ENCODE results near the gene HDAC7.
"Not testable (repeated sequence)": the region's sequence is repeated elsewhere in the genome, so short reads cannot be mapped to it uniquely, and the experiment has no call there.

HDAC7 gene

GRCh38 chr12:47811581-47812484, 7.9 kb downstream of the HDAC7 start:
- DNase-seq: no peak

GRCh38 chr12:47811072-47811396, 8.7 kb downstream of the HDAC7 start:
- DNase-seq: no peak

DNA sequence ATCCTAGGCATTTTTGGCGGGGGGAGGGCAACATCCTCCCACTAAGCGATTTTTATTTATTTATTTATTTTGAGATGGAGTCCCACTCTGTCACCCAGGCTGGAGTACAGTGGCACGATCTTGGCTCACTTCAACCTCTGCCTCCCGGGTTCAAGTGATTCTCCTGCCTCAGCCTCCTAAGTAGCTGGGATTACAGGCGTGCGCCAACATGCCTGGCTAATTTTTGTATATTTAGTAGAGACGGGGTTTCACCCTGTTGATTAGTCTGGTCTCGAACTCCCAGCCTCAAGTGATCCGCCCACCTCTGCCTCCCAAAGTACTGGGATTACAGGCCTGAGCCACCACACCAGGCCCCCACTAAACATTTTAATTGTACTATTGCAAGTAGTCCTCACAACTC, 10.2 kb downstream of the HDAC7 start:
- not testable (repeated sequence) for DNase-seq

DNA sequence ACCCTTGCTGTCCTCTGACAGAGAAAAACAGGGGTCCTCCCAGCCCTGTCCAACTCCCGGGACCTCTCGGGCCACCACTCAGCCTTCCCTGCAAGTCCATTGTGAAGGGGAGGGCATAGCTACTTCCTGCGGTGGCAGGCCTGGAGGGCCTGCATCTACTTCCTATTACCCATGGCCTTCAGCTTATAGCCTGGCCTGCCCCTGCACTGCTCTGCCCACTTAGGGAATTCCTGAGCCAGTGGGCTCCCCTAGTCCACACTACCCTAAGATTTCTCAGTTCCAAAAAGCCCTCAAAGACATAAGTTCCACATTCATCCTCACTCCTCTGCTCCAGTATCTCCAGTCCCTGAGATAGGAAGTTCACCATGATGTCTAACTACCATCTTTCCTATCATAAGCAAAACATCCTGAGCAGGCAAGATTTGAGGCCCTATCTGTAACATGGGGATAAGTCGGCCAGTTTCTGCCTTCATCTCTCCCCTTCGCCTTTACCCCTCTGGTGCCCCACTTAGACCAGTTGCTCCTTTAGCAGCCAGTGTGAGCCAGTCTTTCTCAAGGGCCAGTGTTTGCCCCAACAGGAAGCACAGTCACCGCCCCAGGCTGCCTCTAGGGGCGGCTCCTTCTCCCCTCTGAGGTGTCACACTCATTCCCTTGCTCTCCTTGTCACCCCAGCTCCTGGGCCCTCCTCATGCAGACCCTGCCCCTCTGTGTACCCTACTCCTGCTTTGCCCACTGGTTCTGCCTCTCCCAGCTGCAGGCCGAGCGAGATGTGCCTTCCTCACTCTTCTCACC, 10.9 kb downstream of the HDAC7 start:
- DNase-seq: peak; percentile 38

DNA sequence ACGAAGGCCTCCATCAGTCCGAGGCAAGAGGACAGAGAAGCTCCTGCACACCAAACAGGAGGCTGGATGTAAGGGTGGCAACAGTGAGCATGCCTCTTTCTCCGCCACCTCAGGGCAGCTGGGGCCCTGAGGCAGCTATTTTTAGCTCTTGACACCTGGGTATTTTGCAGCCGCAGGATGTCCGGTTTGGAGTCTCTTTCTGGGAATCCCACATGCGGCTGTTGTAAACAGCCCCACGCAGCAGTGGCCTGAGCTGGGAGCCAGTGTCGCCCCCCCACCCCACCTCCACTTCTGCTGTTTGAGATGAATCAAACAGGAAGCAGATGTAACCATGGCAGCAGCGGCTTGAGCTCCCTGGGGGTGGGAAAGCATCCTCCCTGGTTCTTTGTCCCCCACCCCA, 11.7 kb downstream of the HDAC7 start:
- no peak for DNase-seq

- DNase-seq: no peak
These were observed 12.4 kb downstream of the HDAC7 start for GRCh38 chr12:47807338-47807737.

- no peak for DNase-seq
These were observed 14.3 kb downstream of the HDAC7 start for GRCh38 chr12:47805417-47805816.

- no peak for DNase-seq
These were observed 15.5 kb downstream of the HDAC7 start for GRCh38 chr12:47804171-47804570.

GRCh38 chr12:47803191-47803875, 16.4 kb downstream of the HDAC7 start:
- peak; percentile 22 for DNase-seq

- DNase-seq: peak; percentile 66
These were observed 17.4 kb downstream of the HDAC7 start for GRCh38 chr12:47802312-47802711.

DNA sequence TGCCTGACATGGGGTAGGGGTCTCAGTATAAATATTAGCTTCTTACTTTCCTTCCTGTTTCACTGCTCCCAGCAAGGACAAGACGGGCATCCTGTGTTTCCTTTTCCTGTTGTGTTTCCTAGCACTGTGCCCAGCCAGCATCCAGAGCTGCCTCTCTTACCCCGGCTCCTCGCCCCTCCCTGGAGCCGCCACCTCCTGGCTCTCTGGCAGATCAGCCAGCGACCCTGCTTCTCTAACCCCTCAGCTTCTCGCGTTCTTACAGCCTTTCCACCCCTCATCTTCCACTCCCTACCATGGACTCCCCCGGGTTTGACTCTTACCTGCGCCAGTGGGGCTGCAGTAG, 17.8 kb downstream of the HDAC7 start:
- DNase-seq: no peak

DNA sequence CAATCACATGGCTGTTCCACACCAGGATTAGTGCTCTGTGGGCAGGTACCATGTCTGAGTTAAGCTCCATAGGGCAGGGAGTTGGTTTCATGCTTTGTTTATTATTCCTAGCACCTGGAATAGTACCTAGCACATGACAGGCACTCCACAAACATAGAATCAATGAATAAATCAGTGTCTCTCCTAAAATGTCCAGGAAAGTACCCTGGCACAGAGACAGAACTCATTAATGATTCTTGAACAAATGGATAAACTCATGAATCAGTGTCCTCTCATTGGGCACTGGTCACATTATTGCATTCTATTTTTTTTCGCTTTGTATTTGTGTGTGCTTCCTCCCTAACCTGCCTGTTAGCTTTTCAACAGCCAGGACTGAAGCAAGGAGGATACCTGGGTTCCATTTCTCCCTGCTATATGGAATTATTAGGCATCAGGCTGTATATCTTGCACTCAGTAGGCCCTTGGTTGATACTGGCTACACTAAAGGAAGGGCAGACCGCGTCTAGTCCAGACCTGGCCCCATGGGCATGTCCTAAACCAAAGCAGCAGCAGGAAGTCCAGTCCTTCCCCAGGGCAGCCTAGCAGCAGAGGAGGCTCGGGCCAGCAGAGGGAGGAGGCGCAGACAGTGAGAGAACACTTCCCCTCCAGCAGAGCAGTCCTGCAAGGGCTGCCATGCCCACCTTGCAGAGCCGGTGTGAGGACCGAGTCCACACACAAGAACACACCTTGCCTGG, 18.4 kb downstream of the HDAC7 start:
- DNase-seq: no peak

DNA sequence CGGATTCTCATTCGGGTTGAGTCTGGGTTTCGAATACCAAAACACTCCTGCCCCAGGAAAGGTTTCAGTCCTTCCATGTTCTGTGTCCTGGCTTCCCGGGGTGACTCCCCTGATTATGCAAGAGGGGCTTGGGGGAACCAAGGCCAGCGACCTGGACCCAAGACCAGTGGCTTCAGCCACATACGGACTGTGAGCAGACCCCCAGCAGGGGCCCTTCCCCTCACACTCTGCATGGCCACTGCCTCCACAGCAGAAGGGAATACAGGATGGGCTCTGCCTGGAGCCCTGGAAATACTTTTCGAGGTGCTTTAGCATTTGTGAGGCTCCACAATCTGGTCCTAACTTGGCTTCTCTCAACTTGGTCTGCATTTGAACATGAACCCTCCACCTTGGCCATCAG, 19.1 kb downstream of the HDAC7 start:
- no peak for DNase-seq

DNA sequence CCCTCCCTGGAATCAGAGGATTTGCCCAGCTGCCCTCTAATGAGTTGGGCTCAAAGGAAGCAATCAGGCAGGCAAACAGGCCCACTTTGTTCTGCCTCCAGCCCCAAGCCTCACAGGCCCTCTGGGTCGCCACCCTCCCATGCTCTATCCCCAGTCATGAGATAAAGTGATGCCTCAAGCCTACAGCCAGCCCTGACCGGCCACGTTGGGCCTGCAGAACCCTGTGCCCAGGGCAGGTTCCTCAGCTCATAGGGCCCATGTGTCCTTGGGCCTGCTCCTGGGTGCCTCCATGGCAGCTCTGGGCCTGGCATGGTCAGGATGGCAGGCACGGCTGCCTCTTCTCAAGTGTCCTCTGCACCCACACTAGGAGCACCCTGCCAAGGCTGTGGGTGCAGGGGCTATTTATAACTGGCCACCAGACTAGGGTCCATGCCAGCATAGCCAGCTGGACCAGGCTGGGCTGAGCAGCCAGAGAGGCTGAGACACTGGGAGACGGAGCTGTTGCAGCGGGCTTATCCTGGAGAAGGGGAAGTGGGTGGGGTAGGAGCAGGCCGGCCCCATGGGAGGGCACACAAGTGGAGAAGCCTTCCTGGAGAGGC, 20.2 kb downstream of the HDAC7 start:
- DNase-seq: no peak

GRCh38 chr12:47798382-47798948, 21.2 kb downstream of the HDAC7 start:
- DNase-seq: no peak

GRCh38 chr12:47797441-47797840, 22.3 kb downstream of the HDAC7 start:
- DNase-seq: no peak

- DNase-seq: no peak
These were observed 23.8 kb downstream of the HDAC7 start for GRCh38 chr12:47795814-47796411.

DNA sequence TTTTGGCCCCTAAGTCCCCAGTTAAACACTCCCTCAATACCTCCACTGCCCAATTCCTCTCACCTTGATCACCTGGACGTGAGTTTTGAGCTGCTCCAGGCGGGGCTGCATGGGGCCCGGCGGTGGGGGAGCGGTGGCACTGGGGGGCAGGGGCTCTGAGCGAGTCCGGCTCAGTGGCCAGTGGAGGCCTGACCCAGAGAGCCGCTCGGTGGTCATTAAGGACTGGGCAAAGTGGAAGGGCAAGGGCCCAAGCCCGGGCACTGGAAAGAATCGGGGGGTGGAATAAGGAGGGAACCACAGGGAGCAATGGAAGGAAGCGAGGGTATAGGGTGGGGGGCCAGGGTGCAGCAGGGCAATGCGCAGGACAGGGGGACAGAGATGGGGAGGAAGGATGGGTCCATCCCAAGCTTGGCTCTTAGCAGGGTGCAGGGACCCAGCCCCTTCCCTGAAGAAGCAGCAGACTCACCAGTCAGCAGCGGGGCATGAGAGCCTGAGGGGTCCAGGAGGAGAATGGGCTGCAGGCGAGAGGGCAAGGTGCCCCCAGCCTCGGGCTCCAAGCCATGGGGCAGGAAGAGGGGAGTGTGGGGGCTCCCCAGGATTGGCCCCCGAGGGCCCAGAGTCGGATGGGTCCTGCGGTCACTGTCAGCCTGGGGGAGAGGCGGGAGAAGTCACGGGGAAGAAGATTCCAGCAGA, 24.4 kb downstream of the HDAC7 start:
- DNase-seq: no peak

GRCh38 chr12:47794679-47795078, 25.0 kb downstream of the HDAC7 start:
- DNase-seq: no peak

- no peak for DNase-seq
These were observed 26.6 kb downstream of the HDAC7 start for GRCh38 chr12:47793015-47793681.

DNA sequence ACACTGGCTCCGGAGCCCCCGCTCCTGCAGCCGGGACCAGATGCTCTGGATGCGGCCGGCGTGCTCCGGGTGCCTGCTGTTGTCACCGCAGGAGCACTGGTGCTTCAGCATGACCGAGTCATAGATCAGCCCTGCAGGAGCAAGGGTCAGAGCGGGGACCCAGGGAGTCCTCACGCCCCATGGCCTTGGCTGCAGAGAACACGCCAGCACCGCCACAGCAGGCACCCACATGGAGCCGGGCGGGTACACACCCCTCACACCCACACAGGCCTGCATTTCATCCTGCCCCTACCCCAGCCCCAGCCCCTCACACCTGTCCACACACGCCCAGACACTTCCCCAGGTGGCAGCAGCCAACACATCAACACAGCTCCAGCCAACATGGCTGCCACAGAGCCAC, 27.8 kb downstream of the HDAC7 start:
- DNase-seq: no peak

Data from OCI-M1 (cell line).